Ovary (tissue), 9 donors: ENCODE results near the gene WNT16. TPM values are rescaled to one million over a fixed set of nuclear protein-coding genes. Genes with fewer than 3 reads are reported as not detected.

Experiments used
- DNase-seq, 5 donors: peaks; one replicate each; pipeline ENCODE4 v3.0.0-alpha.2; 2019 to 2020
- H3K27ac ChIP-seq, 2 donors: fragments of 200-600 bp; one replicate each; pipeline versions ENCODE4 v1.5.1 to v1.8.0; 2019 to 2022
- H3K27me3 ChIP-seq: fragments of 200-600 bp; one replicate; pipeline ENCODE4 v1.8.0; 2022
- H3K36me3 ChIP-seq: fragments of 200-600 bp; sonication (generic); one replicate; pipeline ENCODE4 v1.5.1; 2019
- H3K4me1 ChIP-seq: one replicate; pipeline ENCODE4 v1.8.1; 2013; ENCODE audit warnings: mild to moderate bottlenecking, moderate library complexity; ENCODE audit not compliant: insufficient read depth
- H3K4me3 ChIP-seq: fragments of 200-600 bp; sonication (generic); one replicate; pipeline ENCODE4 v1.5.1; 2017
- H3K9me3 ChIP-seq, 2 donors: fragments of 200-600 bp in 1 of 2; sonication (generic) in 1 of 2; one replicate each; pipeline versions ENCODE4 v1.5.1 to v1.8.1; 2013 to 2019; ENCODE audit warnings: mild to moderate bottlenecking in 1 of 2, moderate library complexity in 1 of 2
- WGBS, 3 donors: extraction: QIAGEN DNeasy Blood & Tissue Kit in 1 of 3; methylation state at CpG; one replicate each; pipeline versions ENCODE4 v1.1.5 to v1.1.7; 2013 to 2017; 5-methylcytosine and 5-hydroxymethylcytosine counted together
- intact Hi-C, 4 donors: fragments of 100-400 bp; cut with DNase I; formaldehyde crosslinking; loops; one replicate each; pipeline versions ENCODE4 v1.11.0 to v1.15.1; 2022 to 2023
- polyA plus RNA-seq, 2 donors: library from polyadenylated mRNA; stranded (reverse); fragments of 200-250 nt in 1 of 2; fragments of 350-450 nt in 1 of 2; fragmentation: Illumina TruSeq in 1 of 2; extraction: RNeasy Lipid Tissue Mini Kit (QIAGEN cat#74804) in 1 of 2; gene quantifications; one replicate each; pipeline ENCODE4 v1.2.3, GENCODE V29; 2013 to 2014
- total RNA-seq, 7 donors: library from RNA; depleted of rRNA in 2 of 7; stranded (reverse); fragments of >200 nt in 2 of 7; fragmentation: NEBNext Ultra II Directional in 3 of 7; extraction: Animal tissue kit (Norgen Biotek cat#: 25700) in 3 of 7; gene quantifications; one replicate each; pipeline versions ENCODE4 v1.1.0 to v1.2.4, GENCODE V29; 2016 to 2023
- TF ChIP-seq, protein P1 (sequence below), 3 donors: fragments of 450-650 bp in 2 of 3; fragments of 200-600 bp in 1 of 3; IDR thresholded peaks; one replicate each; pipeline versions ENCODE4 v1.5.1 to v1.8.0; 2016 to 2022; ENCODE audit warnings: antibody characterized with exemption in 3 of 3, mild to moderate bottlenecking in 1 of 3
- donor health status: DM: no; HTN: no; CAD: no; lungs with moderate emphysema.
- donor health status: DM: no; HTN: no; CAD: no.
- donor health status: Bipolar disorder and iron deficiency.
- donor health status: DM: yes; HTN: yes; CAD: no.
- donor health status: DM: no; HTN: no; CAD: no.
- donor health status: DM: yes; HTN: yes; CAD: no.

WNT16 gene
- total and polyA plus RNA-seq, 9 donors: 0.02 to 1.5 (median 0.12) TPM; not detected in 4

DNA sequence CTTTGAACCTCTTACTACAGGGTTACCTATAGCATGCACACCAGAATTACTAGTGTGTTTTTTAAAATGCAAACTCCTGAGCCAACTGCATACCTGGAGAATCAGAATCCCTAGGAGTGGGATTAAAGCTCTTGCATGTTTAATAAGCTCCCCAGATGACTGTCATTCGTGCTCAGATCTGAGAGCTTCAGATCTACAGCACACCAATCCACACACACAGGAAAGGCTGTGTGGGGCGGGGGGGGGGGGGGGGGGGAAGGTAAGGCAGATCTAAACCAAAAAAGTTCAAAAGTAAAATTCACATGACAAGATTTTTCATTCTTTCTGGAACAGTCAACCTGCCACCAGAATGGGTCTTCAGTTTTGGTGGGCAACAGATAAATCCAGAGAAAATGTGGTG is 61.8 kb downstream of the WNT16 start:
- no peak for DNase-seq
- intact Hi-C loops: no loop called here
- Histone ChIP-seq H3K9me3 (no peaks in the 10 kb centered on the region), H3K36me3 (no peaks in the 10 kb centered on the region), H3K27ac (no peak overlapping the region), H3K4me1 (peaks cover 5% of the 10 kb centered on the region), H3K27me3 (no peaks in the 10 kb centered on the region), H3K4me3 (no peak overlapping the region)
- 44 to 53% (median 46%) methylated on average over 2 of the region's 2 CpGs for WGBS, 3 donors
- TF ChIP-seq, protein P1, sequence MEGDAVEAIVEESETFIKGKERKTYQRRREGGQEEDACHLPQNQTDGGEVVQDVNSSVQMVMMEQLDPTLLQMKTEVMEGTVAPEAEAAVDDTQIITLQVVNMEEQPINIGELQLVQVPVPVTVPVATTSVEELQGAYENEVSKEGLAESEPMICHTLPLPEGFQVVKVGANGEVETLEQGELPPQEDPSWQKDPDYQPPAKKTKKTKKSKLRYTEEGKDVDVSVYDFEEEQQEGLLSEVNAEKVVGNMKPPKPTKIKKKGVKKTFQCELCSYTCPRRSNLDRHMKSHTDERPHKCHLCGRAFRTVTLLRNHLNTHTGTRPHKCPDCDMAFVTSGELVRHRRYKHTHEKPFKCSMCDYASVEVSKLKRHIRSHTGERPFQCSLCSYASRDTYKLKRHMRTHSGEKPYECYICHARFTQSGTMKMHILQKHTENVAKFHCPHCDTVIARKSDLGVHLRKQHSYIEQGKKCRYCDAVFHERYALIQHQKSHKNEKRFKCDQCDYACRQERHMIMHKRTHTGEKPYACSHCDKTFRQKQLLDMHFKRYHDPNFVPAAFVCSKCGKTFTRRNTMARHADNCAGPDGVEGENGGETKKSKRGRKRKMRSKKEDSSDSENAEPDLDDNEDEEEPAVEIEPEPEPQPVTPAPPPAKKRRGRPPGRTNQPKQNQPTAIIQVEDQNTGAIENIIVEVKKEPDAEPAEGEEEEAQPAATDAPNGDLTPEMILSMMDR (IDR thresholded peaks at IDR 0.05): no peak

Other genes starting within 250 kb of the WNT16 start
- 10 to 100 TPM; 35.9 to 57.2 (median 48.5) TPM for gene FAM3C, start 67.3 kb downstream of the WNT16 start, total RNA-seq
- gene FAM3C, start 67.3 kb downstream of the WNT16 start, polyA plus RNA-seq: 10 to 100 TPM; 31.8 to 88.9 TPM